KG1 (cell line): ENCODE measurements around the gene NAPB.
"Not testable (repeated sequence)": the region's sequence is repeated elsewhere in the genome, so short reads cannot be mapped to it uniquely, and the experiment has no call there.

ENCODE experiments used
- DNase-seq: peaks from one replicate; lab custom pipeline; 2025; lab: John Stamatoyannopoulos, UW

Gene NAPB

GRCh38 chr20:23367770-23368169 is 53.5 kb downstream of the NAPB start:
- DNase-seq: no peak

- no peak for DNase-seq
Observed at GRCh38 chr20:23366384-23366783, 54.9 kb downstream of the NAPB start.

DNA sequence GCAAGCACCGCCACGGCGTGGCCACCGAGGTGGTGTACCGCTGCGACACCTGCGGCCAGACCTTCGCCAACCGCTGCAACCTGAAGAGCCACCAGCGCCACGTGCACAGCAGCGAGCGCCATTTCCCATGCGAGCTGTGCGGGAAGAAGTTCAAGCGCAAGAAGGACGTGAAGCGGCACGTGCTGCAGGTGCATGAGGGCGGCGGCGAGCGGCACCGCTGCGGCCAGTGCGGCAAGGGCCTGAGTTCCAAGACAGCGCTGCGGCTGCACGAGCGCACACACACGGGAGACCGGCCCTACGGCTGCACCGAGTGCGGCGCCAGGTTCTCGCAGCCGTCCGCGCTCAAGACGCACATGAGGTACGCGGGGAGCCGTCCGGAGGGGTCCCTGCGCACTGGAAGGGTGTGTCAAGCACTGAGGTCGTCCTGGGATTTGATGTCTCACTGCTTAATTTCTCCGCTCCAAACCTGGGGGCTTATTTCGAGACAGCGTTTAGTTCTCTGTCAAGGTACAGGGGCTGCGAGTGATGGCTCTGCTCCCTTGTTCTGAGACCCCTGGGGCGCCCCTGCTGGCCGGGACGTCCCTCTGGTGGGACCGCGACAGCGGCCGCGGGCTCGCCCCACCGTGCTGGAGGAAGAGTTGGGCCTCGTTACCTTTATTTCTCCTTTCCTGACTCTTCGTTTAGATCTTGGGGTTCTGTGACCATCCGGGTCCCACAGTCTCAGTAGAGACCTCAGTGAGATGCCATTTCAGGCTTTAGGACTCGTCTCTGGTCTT is 55.7 kb downstream of the NAPB start:
- DNase-seq: no peak

DNA sequence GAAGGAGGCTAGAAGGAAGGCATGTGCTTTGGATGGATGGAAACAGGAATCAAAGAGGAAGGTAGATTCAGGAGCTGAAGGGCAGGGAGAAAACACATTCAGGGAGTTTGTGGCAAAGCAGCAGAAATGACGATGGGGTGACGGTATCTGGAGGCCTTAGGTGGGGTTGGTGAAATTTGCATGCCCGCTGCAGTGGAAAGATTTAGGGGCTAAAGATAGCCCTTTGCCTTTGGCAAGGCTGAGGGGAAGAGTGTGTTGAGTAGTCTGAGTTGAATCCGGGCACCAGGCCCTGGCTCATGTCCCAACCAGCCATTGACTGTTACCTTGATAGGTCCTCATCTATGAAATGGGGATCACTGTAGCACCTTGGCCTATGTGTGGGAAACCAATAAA is 58.0 kb downstream of the NAPB start:
- no peak for DNase-seq

GRCh38 chr20:23362392-23363256 is 58.7 kb downstream of the NAPB start:
- DNase-seq: no peak

DNA sequence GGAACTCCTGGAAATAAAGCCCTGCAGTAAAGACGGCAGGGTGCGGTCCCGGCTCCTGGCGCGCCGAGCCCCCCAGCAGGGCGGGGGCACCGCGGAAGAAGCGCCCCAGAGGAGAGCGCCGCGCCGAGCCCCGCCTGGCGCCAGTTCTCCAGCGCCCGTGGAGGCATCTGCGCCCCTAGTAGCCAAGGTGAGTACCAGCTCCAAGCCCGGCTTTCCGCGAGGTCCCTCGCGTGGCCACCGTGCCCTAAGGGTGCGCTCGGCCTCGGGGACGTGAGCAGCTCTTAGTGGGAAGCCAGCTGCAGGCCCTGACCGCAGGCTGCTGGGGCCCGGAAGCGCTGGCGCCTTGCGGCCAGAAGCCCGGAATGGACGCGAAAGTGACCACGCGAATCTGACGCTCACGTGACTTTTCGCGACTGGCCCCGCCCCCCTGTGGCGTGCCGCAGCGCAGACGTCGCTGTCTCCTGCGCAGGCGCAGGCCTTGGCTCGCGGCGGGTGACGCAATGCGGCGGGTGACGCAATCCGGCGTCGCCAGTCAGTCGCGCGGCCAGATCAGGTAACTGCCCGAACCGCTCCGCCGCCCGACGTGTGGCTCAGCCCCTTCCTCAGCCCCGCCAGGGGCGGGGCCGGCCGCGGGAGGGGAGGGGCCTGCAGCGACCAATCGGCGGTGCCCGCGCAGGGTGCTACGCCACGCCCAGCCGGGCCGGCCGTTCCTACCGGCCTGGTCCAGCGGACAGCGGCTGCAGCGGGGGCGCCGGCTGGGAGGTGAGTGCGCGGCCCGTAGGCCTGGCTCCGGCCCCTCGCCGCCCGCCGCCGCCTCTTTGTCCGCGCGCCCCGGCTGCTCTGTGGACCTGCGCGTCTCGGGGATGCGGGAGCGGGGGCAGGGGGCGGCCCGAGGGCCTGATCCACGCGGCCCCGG is 59.6 kb downstream of the NAPB start, which contains the start of gene GZF1:
Gene GZF1, plus strand, starts transcription at position 707 of the 916 bp plus-strand sequence. CDS start 2,202 bp downstream, outside the sequence.
- peak; percentile 93 for DNase-seq

DNA sequence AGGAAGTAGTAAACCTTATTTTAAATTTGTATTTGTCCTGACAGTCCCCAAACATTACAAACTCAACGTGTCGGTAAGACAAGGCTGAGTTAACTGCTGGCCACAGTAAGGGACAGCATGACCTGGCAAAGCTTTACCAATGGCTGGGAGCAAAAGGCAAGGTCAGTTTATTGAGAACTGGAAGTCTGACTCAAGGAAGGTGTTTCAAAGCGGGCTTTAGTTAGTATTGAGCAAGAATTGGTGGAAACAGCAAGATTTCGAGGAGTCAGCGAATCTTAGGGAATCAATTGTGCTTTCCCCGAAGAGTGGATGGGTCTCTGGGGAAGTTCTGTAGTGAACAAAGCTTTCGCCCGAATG is 60.2 kb downstream of the NAPB start:
- no peak for DNase-seq

DNA sequence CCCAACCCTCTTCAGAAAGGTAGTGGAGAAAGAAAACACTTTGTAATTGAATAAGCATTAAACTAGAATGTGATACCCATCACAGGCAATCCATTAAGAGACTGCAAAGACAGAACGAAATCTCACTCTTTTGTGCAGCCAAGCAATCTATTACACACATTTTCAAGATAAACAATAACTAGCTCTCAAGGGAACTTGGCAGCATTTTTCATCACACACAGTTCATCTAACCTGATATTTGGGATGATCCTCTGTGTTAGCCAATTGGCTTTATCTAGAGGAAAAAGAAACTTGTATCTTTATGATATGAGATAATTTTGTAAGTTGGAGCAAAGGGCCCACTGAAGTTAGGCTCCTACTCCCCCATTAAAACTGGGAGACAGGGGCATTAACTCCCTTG is 60.8 kb downstream of the NAPB start:
- DNase-seq: no peak

DNA sequence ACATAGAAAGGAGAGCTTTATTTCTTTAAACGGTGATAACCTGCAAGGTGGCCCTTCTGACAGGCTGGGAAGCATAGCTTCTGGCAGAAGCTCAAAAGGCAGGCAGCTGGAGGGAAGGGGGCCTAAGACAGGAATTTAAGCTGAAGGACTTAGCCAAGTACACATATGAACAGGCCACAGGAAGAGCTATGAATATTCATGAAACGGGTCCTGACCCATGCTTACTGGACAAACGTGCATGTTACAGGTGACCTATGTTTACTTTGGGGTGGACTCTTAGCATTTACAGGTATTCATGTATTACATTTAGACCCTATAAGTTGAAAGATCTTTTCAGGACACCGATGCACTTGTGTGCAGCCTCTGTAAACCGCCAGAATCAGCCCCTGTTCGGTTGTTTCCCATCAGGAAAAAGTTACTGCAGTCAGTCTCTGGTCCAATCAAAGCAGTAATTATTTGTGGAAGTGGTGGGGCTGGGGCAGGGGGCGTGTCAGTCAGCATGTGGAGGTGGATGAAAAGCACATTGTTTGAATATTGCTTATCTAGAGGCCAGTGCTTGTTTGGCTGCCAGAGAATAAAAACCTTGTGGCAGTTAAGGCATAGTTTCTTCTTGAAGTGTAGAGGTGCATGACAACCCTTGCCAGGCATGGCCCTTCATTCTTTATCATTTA is 62.2 kb downstream of the NAPB start:
- no peak for DNase-seq

DNA sequence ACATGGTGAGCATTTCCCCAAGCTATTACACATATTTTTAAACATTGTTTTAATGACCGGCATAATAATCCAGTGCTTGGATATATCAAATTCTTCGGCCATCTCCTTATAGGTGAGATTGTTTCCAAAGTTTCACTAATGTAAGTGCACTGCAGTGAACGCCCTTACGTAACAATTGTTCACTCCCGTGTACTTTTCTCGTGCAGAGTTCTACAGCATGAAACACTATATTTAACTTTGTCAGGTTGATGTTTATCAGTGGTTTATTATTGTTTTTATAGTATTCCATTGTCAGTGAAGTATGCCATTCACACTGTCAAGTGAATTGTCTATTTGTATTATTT is 62.8 kb downstream of the NAPB start:
- no peak for DNase-seq

DNA sequence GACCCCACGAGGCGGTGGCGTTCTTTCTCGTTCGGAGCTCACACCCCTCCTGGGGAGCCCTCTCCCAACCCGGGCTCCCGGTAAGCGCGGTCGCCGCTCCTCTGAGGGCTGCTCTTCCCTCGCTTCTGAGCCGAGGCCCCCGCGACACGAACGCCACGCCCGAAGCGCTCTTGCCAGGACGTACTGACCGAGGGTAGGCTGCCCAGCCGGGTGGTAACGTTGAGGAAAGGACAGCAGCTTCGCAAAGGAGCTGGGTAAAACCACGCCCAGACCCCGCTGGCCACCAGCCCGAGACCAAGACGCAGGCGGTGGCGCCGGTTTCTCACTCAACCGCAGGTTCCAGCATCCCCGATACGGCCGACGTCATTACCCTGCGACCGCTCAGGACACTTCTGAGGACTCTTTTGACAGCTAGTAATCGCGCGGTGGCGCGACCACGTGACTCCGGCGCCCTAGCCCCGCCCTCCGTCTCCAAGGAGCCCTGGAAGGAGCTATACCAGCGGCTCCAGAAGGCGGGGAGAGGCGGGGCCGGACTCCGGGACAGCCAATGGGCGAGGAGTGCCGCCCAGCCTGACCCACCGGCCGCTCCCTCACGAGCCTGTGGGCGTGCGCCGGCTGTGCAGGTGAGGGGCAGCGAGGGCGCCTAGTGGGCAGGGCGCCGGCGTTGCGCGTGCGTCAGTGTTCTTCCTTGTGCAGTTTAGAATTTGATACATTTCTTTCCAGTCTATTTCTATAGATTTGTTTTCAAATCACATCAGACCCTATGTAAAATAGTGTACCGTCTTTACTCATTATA is 63.3 kb downstream of the NAPB start:
- DNase-seq: peak; percentile 98

- DNase-seq: no peak
Observed at GRCh38 chr20:23356203-23356602, 65.1 kb downstream of the NAPB start.

DNA sequence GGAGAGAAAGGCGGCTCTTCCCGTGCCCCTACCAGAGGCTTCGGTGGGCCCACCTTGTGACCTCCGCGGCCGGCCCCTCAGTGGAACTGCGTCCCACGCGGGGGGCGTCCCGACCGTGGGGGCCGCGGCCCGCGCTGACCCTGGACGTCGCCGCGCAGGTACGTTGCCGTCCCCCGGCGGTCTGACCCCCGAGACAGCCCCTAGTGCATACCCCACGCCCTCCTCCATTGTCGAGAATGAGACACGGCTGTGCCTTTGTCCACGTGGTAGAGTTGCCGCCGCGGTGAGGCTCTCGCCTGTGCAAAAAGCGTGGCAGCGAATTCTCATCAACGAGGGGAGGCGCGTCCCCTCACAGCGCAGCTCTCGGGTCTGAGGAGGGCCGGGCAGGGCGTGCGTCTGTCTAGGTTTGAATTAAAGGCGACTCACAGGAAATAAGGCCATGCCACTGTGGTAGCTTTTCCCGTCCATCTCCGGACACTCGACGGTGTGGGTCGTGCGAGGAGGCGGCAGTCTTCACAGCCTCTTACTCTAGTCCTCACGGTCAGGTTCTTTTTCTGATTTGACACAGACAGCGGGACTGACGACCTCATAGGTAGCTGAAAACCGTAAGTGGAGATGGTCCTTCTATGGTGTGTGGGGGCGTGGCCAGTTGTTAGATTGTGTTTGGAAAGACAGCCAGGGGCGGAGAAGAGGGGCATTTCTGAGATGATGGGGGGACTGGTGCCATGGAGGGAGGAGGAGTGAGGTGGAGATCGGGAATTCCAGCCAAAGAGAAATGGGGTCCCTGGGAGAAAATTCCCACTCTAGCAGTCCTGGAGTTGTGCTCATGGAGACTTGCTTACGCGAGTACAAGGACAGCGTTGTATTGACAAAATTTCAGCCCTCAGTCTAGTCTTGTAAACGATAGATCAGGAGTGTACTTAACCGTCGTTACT is 70.1 kb downstream of the NAPB start:
- peak; percentile 14 for DNase-seq

GRCh38 chr20:23350196-23350903 is 70.9 kb downstream of the NAPB start, which contains the start of gene NXT1:
TSS of gene NXT1 (plus strand) at chr20:23350791. CDS start at chr20:23354042, 3,251 bp downstream.
- DNase-seq: peak; percentile 98

DNA sequence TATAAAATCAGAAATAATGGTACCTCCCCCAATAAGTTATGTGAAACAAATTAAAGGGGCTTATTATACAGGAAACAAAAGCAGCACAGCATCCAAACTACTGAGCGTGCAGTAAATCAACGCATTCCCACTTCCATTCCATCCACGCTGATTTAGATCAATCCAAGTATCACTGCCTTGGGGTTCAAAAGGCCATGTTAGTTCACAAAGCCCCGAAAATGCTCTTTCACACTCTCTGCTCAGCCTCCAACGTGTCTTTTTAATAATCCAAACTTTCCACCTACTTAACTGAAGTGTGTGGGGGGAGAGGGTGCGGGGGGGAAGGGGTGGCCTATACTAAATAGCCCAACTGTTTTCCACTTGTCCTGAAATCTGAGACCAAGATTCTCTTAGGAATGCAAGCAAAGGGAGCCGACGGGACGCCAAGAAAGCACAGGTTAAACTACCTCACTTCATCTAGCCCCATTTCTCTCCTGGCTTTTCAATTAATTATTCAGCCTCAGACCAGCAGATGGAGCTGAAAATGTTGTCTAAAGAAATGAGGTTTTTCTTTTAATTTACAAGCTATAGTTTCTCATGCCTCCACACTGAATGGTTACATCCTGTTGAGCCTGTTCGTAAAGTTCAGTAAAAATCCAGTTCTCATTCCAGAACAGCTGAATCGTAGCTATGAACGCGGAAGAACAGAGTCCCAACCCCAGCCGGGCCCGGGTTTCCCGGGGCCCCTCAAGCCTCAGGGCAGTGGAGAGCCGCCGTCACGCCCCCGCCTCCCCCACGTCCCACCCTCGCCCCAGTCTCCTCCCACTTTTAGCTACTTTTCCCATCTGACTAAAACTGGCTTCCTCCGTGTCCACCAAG is 71.7 kb downstream of the NAPB start:
- DNase-seq: peak; percentile 90

DNA sequence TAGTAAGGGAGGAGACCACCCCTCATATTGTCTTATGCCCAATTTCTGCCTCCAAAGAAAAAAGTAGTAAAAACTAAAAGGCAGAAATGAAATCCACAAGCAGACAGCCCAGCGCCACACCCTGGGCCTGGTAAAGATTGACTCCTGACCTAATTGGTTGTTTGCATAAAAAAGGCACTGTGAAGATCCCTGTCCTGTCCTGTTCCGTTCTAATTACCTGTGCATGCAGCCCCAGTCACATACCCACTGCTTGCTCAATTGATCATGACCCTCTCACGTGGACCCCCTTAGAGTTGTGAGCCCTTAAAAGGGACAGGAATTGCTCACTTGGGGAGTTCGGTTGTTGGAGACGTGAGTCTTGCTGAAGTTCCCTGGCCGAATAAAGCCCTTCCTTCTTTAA is 72.8 kb downstream of the NAPB start:
- DNase-seq: not testable (repeated sequence)

GRCh38 chr20:23347791-23348190 is 73.5 kb downstream of the NAPB start:
- DNase-seq: no peak

- DNase-seq: no peak
Observed at GRCh38 chr20:23346002-23346401, 75.3 kb downstream of the NAPB start.
